HG03342 (cell line): ENCODE measurements around the gene CEPT1.
A peak's percentile ranks its signal among the peaks of the same experiment; 100 is the strongest.
"Not testable (repeated sequence)": the region's sequence is repeated elsewhere in the genome, so short reads cannot be mapped to it uniquely, and the experiment has no call there.

ENCODE experiments used
- ATAC-seq: cut with Tn5 transposase; IDR thresholded peaks from one replicate; pipeline ENCODE4 v1.9.1; 2021; ENCODE audit warnings: mild to moderate bottlenecking, moderate library complexity; ENCODE audit not compliant: unreplicated experiment

The CEPT1 gene

DNA sequence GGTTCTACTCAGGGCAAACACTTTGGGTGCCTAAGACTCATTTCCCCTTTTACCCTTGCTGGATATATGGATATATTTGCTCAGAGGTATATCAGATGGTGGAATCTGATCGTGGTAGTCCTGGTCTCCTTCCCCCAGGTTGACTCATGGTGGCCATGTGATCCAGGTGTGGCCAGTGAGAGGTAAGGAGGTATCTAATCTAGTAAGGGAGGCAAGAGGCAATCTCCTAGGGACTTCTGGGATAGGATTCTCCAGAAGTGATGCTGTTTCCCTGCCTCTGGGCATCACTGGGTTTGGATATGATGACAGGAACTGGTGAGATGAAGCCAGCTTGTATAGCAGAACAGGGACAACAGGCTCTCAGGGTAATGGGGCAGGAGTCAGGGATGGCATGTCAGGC is 68.9 kb downstream of the CEPT1 start:
- no peak for ATAC-seq

DNA sequence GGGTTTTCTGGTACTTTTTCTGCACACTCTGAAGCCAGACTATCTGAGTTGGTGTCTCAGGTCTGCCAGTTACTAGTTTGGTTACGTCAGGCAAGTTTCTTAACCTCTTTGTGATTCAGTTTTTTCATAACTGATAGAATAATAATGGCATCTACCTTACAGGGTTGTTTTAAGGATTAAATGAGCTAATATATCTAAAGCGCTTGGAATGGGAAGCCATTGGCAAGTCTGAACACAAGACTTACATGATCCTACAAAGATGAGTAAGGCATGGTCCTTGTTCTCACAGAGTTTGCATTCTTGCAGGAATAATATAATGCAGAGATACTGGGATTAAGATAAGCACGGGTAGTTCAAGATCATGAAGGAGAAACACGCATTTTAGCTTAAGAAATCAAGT is 69.6 kb downstream of the CEPT1 start:
- no peak for ATAC-seq

DNA sequence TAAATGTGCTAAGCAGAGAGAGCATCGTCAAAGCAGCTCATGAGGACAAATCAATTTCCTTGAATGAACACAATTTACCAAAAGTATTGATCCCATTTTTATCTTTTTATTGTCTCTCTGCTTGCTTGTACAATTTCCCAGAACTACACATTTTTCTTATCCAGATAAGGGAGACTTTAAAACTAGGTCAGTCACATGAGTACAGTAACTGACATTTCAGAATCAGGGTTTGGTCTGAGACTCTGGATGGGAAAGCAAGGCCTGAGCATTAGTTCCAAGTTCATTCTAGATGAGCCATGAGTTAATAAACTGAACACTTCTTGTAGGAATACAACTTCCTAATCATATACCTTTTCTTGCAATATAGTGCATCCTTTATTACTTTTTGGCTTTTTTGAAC is 71.9 kb downstream of the CEPT1 start:
- no peak for ATAC-seq

DNA sequence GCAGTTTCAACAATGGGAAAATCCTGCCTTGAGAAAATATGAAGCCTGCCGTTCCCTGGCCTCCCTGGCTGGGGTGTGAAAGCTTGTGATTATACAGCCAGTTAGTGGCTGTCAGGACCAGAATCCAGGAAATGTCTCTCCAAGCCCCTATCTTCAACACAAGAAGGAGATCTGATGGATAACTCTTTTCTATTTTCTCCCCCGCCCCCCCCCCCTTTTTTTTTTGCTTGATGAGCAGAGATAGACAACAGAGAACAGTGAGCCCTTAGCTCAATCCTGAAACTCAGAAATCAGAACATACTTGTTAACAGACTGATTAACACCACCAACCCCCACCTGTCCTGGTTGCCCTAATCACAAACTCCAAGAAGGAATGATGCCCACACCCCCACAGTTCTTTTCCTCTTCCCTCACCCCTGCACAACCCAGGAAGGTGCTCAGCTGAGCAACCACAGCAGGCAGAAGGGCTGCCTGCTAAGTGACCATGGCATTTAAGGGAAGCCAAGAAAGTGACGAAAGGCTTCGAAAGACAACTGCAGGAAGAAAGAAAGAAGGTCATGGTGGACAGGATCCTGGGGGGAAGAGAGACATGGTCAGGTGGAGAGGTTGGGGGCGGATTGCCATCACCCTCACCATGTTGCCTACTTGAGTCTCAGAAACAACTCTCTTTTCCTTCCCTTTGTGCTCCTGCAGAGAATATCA is 72.8 kb downstream of the CEPT1 start:
- ATAC-seq: no peak

DNA sequence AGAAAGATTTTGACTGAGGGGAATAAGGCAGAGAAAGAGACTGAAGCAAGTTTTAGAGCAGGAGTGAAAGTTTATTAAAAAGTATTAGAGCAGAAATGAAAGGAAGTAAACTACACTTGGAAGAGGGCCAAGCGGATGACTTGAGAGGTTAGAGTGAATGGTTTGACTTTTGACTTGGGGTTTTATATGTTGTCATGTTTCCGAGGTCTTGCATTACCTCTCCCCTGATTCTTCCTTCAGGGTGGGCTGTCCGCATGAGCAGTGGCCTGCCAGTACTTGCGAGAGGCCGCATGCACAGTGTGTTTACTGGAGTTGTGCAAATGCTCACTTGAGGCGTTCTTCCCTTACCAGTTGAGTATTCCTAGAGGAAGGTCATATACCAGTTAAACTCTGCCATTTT is 73.4 kb downstream of the CEPT1 start:
- no peak for ATAC-seq

DNA sequence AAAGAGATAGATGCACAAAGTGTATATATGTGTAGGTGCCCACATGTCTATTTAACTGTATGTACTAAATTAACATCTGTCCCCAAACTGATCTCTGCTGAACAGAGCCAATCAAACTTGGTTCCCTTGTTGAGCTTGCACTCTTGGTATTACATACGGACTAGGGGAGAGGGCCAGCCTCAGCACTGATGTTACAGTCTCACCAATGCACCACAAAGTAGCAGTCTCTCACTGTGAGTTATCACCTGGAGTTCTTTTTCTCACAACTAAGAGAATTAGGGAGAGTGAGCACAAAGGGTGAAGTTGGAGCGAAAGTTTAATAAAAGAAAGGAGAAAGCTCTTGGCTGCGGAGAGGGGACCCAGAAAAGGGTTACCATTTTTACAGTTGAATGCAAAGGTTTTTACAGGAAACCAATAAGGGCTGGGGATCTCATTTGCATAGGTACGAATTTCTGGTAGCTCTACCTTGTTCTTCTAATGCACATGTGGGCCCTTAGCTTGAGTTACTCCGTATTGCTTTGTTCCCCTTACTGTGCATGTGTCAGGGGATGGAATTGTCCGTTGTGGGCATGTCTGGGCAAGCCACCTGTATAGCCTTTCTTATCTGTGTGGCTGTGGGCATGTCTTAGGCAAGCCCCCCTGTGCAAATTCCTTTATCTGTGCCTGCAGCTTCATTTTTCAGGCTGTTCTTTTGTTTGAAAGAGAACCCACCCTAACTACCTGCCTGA is 74.2 kb downstream of the CEPT1 start:
- no peak for ATAC-seq

DNA sequence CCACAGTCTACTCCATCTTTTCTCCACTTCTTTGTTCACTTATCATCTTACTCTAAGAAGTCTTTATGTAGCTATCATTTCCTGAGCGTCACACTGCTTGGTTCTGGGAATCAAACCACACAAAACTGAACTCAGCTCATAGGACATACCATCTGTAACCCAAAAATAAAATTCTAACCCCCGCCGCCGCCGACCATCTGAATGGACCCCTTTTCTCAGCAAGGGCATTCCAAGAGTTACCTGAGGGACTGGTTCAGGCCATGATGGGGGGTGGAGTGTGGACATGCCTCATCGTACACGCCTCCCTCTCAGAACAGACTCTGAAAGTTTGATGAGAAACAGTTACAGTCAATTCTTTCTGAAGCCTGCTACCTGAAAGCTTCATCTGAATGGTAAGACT is 74.9 kb downstream of the CEPT1 start:
- no peak for ATAC-seq

DNA sequence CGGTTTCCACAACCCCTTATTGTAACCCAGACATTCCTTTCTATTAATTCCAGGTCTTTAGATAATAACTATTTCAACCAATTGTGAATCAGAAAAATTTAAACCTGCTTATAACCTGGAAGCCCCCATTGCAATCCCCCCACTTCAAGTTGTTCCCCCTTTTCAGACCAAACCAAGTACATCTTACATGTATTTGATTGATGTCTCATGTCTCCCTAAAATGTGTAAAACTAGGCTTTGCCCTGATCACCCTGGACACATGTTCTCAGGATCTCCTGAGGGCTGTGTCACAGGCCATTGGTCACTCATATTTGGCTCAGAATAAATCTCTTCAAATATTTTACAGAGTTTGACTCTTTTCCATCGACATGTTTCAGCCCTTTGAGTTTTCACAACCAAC is 75.3 kb downstream of the CEPT1 start:
- not testable (repeated sequence) for ATAC-seq

DNA sequence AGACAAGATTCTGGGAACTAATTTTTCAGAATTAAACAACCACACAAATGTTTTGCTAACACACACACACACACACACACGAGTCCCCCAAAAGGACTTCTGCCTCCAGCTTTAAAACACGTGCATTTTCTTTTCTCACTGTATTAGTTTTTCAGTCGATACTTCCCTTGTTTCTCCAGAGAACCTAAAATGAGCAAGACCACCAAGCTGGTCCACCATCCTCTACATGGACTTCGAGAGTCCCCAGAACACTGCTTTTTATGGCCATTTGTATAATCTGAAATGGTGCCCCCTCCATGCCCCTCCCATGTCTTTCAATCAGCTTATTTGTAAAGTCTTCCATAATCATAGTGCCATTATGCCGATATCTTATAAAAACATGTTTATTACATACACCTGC is 76.7 kb downstream of the CEPT1 start:
- ATAC-seq: no peak

DNA sequence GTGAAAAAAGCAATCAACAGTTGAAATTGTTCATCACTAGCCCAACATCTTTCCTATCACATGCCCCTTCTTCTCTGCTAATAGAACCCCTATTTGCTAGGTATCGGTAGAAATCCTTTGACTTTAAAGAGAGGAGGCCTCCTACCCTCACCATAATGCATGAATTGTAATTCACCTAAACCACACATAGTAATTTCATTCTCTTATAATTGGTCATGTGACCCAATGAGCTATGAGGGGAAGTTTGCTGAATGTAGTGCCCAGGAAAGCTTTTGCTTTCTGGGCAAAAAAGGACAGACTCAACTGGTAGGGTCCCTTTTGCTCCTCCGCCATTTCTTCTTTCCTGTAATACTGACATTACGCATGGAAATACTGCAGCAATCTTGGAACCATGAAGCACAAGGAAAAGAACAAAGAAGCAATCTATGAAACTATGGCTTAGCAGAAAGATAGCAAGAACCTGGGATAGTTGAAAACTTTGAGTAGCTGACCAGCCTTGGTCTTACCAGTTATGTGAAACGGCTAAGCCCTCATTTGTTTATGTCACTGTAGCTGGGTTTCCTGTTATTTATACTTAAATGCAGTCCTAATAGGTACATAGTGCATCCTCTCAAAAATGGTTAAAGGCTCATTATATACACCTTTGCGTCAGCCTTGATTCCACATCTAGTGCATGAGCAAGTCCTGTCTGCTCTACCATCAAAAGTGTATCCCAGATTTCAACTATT is 77.3 kb downstream of the CEPT1 start:
- no peak for ATAC-seq

DNA sequence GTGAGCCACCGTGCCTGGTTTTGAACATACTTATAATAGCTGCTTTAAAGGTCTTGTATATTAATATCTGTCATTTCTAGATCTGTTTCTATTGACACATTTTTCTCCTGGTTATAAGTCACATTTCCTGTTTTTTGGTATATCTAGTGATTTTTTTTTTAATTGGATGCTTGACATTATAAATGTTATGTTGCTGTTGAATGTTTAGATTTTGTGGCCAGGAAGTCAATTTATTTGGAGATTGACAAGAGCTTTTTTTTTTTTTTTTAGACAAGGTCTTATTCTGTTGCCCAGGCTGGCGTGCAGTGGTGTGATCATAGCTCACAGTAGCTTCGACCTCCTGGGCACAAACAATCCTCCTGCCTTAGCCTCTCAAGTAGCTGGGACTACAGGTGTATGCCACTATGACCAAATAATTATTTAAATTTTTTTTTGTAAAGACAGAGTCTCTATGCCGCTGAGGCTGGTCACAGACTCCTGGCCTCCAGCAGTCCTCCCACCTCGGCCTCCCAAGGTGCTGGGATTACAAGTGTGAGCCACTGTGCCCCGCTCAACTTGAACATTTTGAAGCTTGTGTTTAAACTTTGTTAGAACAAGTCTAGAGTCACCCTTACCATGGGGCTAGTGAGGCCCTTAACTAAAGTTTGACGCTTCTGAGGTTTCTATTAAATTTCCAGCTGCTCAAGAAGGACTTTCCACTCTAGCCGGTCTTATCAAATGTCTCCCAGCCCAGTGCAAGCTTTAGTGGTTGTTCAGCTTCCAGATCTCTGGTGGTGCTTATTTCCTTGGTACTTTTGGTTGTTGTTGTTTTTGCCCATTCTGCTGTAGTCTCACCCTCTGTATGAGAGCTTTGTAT is 78.9 kb downstream of the CEPT1 start:
- no peak for ATAC-seq

DNA sequence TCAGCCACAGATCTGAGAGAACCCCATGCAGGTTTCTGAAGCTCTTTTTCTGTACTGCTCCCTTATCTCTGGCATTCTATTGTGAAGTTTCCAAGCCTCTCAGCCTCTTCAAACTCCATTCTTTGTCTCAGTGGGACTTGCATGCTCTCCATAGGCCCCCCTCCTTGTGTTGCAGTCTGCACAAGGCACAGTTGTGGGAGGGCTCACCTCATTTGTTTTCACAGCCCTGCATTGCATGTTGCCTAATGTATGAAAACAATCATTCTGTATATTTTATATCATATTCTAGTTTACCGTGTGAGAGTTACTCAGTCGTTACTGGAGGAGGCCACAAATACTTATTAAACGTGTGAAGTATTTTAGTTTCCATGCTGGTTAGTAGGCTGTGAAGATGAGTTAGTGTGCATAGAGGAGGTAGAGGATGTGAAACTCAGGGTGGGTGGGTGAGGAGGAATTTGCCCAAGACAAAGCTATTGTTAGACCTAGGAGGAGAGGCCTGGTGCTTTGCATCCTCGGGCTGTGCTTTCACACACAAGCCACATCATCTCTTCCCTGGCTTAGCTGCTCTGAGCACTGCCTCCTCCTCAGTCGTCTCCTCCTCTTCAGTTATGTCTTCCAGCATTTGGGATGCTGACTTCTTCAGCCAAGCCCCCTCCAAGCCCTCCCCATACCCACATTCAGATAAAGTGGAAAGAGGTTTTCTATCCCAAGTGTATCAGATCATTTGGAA is 79.7 kb downstream of the CEPT1 start:
- peak; percentile 28 for ATAC-seq

DNA sequence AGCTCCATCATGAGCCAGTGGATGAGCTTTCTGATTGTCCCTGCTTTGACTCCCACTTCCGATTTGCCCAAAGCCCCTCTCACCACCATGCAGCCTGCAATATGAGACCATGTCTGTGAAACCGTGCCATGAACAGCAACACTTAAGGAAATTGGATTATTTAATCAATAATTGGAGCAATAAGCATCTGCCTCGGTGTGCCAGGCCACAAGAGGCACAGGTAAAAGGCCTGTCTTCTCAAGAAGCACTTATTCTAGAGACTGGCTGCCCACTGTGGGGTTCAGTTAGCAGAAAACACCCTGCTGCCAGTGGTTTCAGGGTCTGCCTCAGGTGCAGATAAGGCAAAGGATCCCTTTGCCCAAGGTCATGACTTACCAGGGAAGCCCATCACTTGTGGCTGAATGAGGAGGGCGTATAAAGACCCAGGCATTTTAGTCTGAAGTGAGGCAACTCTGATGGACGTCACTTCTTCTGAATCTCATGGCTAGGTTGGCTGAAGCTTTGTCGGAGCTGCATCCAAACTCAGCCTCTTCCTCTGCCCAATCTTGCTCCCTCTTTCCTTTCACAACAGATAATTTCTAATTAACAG is 80.4 kb downstream of the CEPT1 start:
- ATAC-seq: no peak

DNA sequence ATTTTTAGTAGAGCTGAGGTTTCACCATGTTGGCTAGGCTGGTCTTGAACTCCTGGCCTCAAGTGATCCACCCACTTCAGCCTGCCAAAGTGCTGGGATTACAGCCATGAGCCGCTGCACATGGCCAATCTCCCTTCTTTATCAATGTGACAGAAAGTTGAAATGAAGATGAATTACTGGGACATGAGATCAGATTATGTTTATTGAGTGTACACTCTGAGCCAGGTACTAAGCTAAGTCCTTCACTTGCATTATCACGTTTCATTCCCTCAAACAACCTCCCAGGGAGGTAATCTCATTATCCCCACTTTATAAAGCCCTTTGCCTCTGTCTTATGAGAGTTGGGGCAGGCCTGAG is 81.2 kb downstream of the CEPT1 start:
- no peak for ATAC-seq

DNA sequence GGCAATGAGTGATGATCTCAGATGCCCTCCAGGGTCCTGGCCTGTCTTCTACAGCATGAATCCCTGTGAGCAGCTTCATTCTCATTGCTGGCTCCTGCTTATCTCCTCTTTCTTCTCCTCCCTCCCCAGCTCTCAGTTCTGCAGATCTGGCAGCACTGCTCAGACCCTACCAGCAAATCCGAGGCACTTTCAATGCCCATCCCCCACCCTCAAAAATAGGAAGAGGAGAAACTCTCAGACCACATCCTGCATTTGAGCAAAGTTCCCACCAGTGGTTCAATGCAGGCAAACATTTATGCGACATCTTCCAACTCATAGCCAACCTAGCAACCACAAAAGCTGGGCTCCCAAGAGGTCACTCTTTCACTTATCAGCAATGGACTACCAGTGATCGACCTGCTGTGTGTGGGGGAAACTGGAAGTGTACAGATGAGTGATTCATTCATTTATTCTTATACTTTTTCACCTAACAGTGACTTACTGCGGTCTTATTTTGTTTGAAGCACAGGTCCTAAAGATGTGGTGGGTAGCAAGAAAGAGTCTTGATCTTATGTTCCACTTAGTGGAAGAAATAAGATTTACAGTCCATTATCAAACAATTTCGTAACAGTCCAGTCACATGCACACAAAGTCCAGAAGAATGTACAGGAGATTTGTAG is 81.7 kb downstream of the CEPT1 start:
- ATAC-seq: peak; percentile 48

DNA sequence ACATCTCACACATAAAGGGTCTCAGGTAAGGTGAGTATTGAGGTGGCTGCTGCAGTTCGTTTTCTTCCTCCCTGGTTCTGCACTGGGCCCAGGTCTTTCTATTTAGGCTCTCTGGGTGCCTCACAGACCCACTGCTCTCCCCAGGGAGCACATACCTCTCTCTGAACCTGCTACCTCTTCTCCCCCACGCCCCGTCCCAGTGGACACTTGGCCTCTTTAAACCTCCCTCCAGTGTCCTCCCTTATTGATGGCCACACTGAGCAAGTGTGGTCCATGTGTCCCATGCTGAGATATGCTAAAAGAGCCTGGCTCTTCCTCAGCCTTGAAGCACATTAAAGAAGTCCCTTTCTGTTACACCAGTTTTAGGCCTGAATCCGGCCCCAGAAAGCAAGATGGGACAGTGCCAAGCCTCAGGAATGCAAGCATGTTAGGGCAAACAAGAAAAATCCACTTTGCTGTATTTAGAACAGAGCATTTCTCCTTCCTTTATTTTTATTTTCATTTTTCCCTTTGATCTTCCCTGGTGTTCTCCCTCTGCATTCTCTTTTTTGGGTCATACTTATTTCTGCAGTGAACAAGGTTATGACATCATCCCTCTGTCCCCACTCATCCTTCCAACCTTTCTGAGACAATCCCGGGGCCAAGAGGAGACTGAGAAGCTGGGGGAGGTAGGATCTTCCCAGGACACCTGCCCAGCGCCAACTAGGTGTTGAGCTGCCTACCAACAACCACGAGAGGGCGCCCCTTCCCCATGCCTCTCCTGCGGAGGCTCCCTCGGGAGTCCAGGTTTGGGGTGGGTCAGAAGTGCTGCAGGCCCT is 82.5 kb downstream of the CEPT1 start:
- no peak for ATAC-seq

DNA sequence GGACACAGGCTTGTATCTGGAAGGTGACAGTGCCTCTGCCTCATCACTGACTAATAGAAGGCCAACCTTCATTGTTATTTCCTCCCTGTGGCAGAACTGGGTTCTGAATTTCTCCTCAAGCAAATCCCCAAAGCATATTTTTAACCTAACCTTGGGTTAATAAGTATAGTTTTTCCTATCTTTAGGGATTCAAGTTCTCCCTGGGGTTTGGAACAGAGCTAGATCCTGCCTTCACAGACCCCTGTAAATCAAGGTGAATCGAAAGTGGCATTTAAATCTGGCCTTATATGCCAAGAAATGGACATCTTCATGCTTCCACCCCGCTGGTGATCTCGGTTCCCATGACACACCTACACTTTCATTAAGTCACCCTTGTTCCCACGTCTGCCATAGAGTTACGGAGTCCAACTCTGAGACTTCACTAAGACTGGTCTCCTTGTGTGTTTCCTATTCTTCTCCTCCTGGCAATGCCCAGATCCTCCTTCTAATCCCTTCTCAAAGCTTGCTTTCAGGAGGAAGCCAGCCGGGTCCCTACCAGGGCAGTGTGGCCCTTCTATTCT is 83.2 kb downstream of the CEPT1 start:
- ATAC-seq: no peak

DNA sequence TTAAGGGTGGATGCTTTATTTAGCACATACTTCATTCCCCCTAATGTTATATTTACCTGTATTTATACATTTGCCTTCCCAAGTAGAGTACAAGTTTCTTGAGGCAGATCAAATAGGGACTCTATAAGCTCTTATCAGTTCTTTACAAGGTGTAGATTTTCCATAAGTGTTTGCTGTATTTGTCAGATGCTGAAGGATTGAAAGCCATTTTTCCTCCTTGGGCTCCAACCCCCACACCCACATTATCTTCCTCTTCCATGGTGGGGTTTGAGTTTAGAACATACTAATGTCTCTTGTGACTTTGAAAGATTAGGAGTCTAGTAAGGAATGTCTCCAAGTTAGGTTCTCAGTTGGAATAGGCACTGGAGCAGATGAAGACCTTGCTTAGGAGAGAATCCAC is 85.1 kb downstream of the CEPT1 start:
- no peak for ATAC-seq
